OCI-LY3 (cell line): Measurements from ENCODE around the gene CELF2.

Source experiments
- H2AFZ ChIP-seq: fragments of 200-600, 300-600 bp; shearing (Covaris generic); 2 replicates; pipeline ENCODE4 v1.6.0; 2014; ENCODE audit warnings: antibody characterized with exemption, low read depth, low read length
- H3K27ac ChIP-seq: fragments of 200-600, 300-600 bp; sonication (generic); 2 replicates; pipeline ENCODE4 v1.5.1; 2014; ENCODE audit warnings: mild to moderate bottlenecking, low read length, moderate library complexity, mixed read lengths
- H3K27me3 ChIP-seq: fragments of 200-600, 300-600 bp; sonication (generic); 2 replicates; pipeline ENCODE4 v1.6.1; 2014; ENCODE audit warnings: low read depth, low read length, mixed read lengths
- H3K36me3 ChIP-seq: fragments of 200-600, 300-600 bp; sonication (generic); replicated peaks from 2 replicates; pipeline ENCODE3; 2014; ENCODE audit warnings: low read depth, low read length, mixed read lengths
- H3K4me1 ChIP-seq: fragments of 300-600, 200-600 bp; sonication (generic); 2 replicates; pipeline ENCODE4 v1.6.1; 2014; ENCODE audit warnings: low read length, mixed read lengths
- H3K4me2 ChIP-seq: fragments of 200-600, 300-600 bp; sonication (generic); 2 replicates; pipeline ENCODE4 v1.6.1; 2014; ENCODE audit warnings: low read length, mixed read lengths
- H3K4me3 ChIP-seq: fragments of 300-600, 200-600 bp; sonication (generic); 2 replicates; pipeline ENCODE4 v1.5.1; 2014; ENCODE audit warnings: antibody characterized with exemption, mild to moderate bottlenecking, low read length, moderate library complexity
- H3K79me2 ChIP-seq: fragments of 300-600, 200-600 bp; shearing (Covaris generic); 2 replicates; pipeline ENCODE4 v1.6.1; 2014; ENCODE audit warnings: mild to moderate bottlenecking, low read length, mixed read lengths
- H3K9ac ChIP-seq: fragments of 300-600, 200-600 bp; shearing (Covaris generic); 2 replicates; pipeline ENCODE4 v1.6.0; 2014; ENCODE audit warnings: mild to moderate bottlenecking, low read length, moderate library complexity
- H3K9me3 ChIP-seq: fragments of 200-600, 300-600 bp; shearing (Covaris generic); 2 replicates; pipeline ENCODE4 v1.6.1; 2014; ENCODE audit warnings: low read length, mixed read lengths; ENCODE audit not compliant: insufficient read depth
- H4K20me1 ChIP-seq: fragments of 200-600, 300-600 bp; sonication (generic); 2 replicates; pipeline ENCODE4 v1.6.1; 2016; ENCODE audit warnings: low read length, mixed read lengths; ENCODE audit not compliant: insufficient read depth
- CTCF ChIP-seq: fragments of 200-600, 300-600 bp; sonication (generic); IDR thresholded peaks from 2 replicates; pipeline ENCODE4 v1.5.1; 2014; ENCODE audit warnings: antibody characterized with exemption, low read length, low read depth
- EZH2phosphoT487 ChIP-seq: fragments of 200-600 bp; shearing (Covaris generic); IDR thresholded peaks from 2 replicates; pipeline ENCODE4 v1.6.1; 2018; ENCODE audit warnings: antibody characterized with exemption, mixed run types, low read depth

CELF2 gene

GRCh38 chr10:11246752-11247467 is 229.2 kb downstream of the CELF2 start:
- no peaks in the 10 kb centered on the region for H3K79me2 ChIP-seq
- peak overlapping the region; percentile 95 for H3K4me2 ChIP-seq
- H2AFZ ChIP-seq = peak overlapping the region; percentile 41; the same call in 1 of the 2 replicates
- peaks cover 15% of the 10 kb centered on the region for H3K27me3 ChIP-seq
- H3K4me1 ChIP-seq = peaks cover 72% of the 10 kb centered on the region
- H3K4me3 ChIP-seq = peak overlapping the region; percentile 70
- no peak overlapping the region for H3K27ac ChIP-seq
- H3K9me3 ChIP-seq = no peaks in the 10 kb centered on the region
- peak overlapping the region; percentile 15; the same call in 1 of the 2 replicates for H3K9ac ChIP-seq
- 0 out of 2 replicates have a peak, but pooled peaks cover 3% of the 10 kb centered on the region for H4K20me1 ChIP-seq
- no peaks in the 10 kb centered on the region for H3K36me3 ChIP-seq
- TF ChIP-seq EZH2phosphoT487 = no peak
- TF ChIP-seq CTCF = no peak

- Histone ChIP-seq H2AFZ (no peak overlapping the region), H3K79me2 (no peaks in the 10 kb centered on the region), H3K4me3 (no peak overlapping the region), H3K9me3 (no peaks in the 10 kb centered on the region), H3K4me2 (peak overlapping the region; percentile 36), H3K27me3 (peaks cover 22% of the 10 kb centered on the region), H3K4me1 (peaks cover 52% of the 10 kb centered on the region), H3K9ac (no peak overlapping the region), H4K20me1 (0 out of 2 replicates have a peak, but pooled peaks cover 3% of the 10 kb centered on the region), H3K36me3 (no peaks in the 10 kb centered on the region), H3K27ac (no peak overlapping the region)
- TF ChIP-seq CTCF = no peak
- no peak for TF ChIP-seq EZH2phosphoT487
Observed at GRCh38 chr10:11249152-11249807, 231.6 kb downstream of the CELF2 start.

- H3K4me2 ChIP-seq = peak overlapping the region; percentile 36
- H3K9ac ChIP-seq = no peak overlapping the region
- H3K4me3 ChIP-seq = no peak overlapping the region
- H3K36me3 ChIP-seq = no peaks in the 10 kb centered on the region
- 0 out of 2 replicates have a peak, but pooled peaks cover 3% of the 10 kb centered on the region for H4K20me1 ChIP-seq
- peaks cover 47% of the 10 kb centered on the region for H3K4me1 ChIP-seq
- TF ChIP-seq EZH2phosphoT487 = no peak
- no peak for TF ChIP-seq CTCF
- no peaks in the 10 kb centered on the region for H3K79me2 ChIP-seq
- no peak overlapping the region for H2AFZ ChIP-seq
- peaks cover 22% of the 10 kb centered on the region for H3K27me3 ChIP-seq
- H3K9me3 ChIP-seq = no peaks in the 10 kb centered on the region
- no peak overlapping the region for H3K27ac ChIP-seq
Observed at GRCh38 chr10:11249808-11250195, 232.1 kb downstream of the CELF2 start.

GRCh38 chr10:11250304-11250703 is 232.6 kb downstream of the CELF2 start:
- TF ChIP-seq EZH2phosphoT487 (no peak), CTCF (no peak)
- Histone ChIP-seq H3K9ac (no peak overlapping the region), H3K4me2 (no peak overlapping the region), H3K79me2 (no peaks in the 10 kb centered on the region), H3K27me3 (peaks cover 22% of the 10 kb centered on the region), H2AFZ (no peak overlapping the region), H3K4me3 (no peak overlapping the region), H3K27ac (no peak overlapping the region), H3K4me1 (peaks cover 42% of the 10 kb centered on the region), H3K9me3 (no peaks in the 10 kb centered on the region), H4K20me1 (0 out of 2 replicates have a peak, but pooled peaks cover 3% of the 10 kb centered on the region), H3K36me3 (no peaks in the 10 kb centered on the region)
